Skeletal muscle tissue (tissue), 4 donors: ENCODE data around the gene UBE2H. TPM values are rescaled to one million over a fixed set of nuclear protein-coding genes. Genes with fewer than 3 reads are reported as not detected.
"Not testable (repeated sequence)": the region's sequence is repeated elsewhere in the genome, so short reads cannot be mapped to it uniquely, and the experiment has no call there.

Experiments used
- H3K27ac ChIP-seq: one replicate; pipeline ENCODE4 v1.7.0; 2013; ENCODE audit warnings: mild to moderate bottlenecking, low read depth, low read length, inconsistent platforms
- H3K27me3 ChIP-seq, 3 donors: one replicate each; pipeline ENCODE4 v1.7.0; 2013; ENCODE audit warnings: low read length in 3 of 3; ENCODE audit not compliant: control insufficient read depth in 3 of 3, insufficient read depth in 3 of 3
- H3K36me3 ChIP-seq, 3 donors: one replicate each; pipeline ENCODE4 v1.7.0; 2013; ENCODE audit warnings: low read length in 3 of 3; ENCODE audit not compliant: control insufficient read depth in 3 of 3, insufficient read depth in 3 of 3
- H3K4me1 ChIP-seq, 3 donors: one replicate each; pipeline ENCODE4 v1.7.0; 2013; ENCODE audit warnings: low read length in 3 of 3, mild to moderate bottlenecking in 3 of 3; ENCODE audit not compliant: control insufficient read depth in 3 of 3, insufficient read depth in 3 of 3
- H3K4me3 ChIP-seq, 3 donors: one replicate each; pipeline ENCODE4 v1.7.0; 2013; ENCODE audit warnings: low read length in 3 of 3
- H3K9ac ChIP-seq, 3 donors: one replicate each; pipeline ENCODE4 v1.7.0; 2013; ENCODE audit warnings: low read length in 3 of 3, mild to moderate bottlenecking in 3 of 3, moderate library complexity in 2 of 3, low read depth in 1 of 3
- H3K9me3 ChIP-seq, 3 donors: one replicate each; pipeline ENCODE4 v1.7.0; 2013; ENCODE audit warnings: low read length in 3 of 3; ENCODE audit not compliant: control insufficient read depth in 3 of 3
- total RNA-seq: library from RNA; depleted of rRNA; stranded (reverse); fragments of >200 nt; gene quantifications from one replicate; pipeline ENCODE4 v1.2.3, GENCODE V29; 2014
- donor health status: Osteomylitis.

UBE2H gene
- total RNA-seq, 1 donor from 2014 or later = 61.6 TPM

GRCh38 chr7:129898502-129899160, 54.1 kb downstream of the UBE2H start:
- H3K27ac ChIP-seq = peak overlapping the region; percentile 61
- H3K36me3 ChIP-seq = peaks cover 0 to 2% (median 0%) of the 10 kb centered on the region in 3 donors

GRCh38 chr7:129898007-129898406, 54.8 kb downstream of the UBE2H start:
- H3K9me3 ChIP-seq = no peaks in the 10 kb centered on the region
- H3K4me3 ChIP-seq = no peak overlapping the region
- H3K9ac ChIP-seq = no peak overlapping the region
- H3K36me3 ChIP-seq = peaks cover 0 to 2% (median 0%) of the 10 kb centered on the region in 3 donors
- H3K27ac ChIP-seq = peak overlapping the region; percentile 61
- H3K27me3 ChIP-seq = no peaks in the 10 kb centered on the region
- H3K4me1 ChIP-seq = peaks cover 9 to 24% (median 24%) of the 10 kb centered on the region in 3 donors

More at GRCh38 chr7:129898502-129899160, 54.1 kb downstream of the UBE2H start:
- Histone ChIP-seq H3K9me3 (no peaks in the 10 kb centered on the region), H3K4me1 (peaks cover 9 to 26% (median 24%) of the 10 kb centered on the region in 3 donors), H3K9ac (no peak overlapping the region), H3K4me3 (no peak overlapping the region), H3K27me3 (no peaks in the 10 kb centered on the region)

GRCh38 chr7:129896568-129897382, 56.0 kb downstream of the UBE2H start:
- Histone ChIP-seq H3K4me1 (peaks cover 9 to 24% (median 24%) of the 10 kb centered on the region in 3 donors), H3K27me3 (no peaks in the 10 kb centered on the region), H3K27ac (no peak overlapping the region), H3K9ac (no peak overlapping the region), H3K4me3 (no peak overlapping the region), H3K36me3 (peaks cover 0 to 2% (median 0%) of the 10 kb centered on the region in 3 donors), H3K9me3 (no peaks in the 10 kb centered on the region)

GRCh38 chr7:129894184-129894583, 58.6 kb downstream of the UBE2H start:
- not testable (repeated sequence) for H3K27me3 ChIP-seq, H3K27ac ChIP-seq
- peaks cover 9 to 23% (median 22%) of the 10 kb centered on the region in 3 donors for H3K4me1 ChIP-seq

GRCh38 chr7:129890090-129890489, 62.7 kb downstream of the UBE2H start:
- Histone ChIP-seq H3K27ac (no peak overlapping the region), H3K4me1 (peaks cover 5 to 8% (median 6%) of the 10 kb centered on the region in 3 donors)

More at GRCh38 chr7:129894184-129894583, 58.6 kb downstream of the UBE2H start:
- not testable (repeated sequence) for H3K9me3 ChIP-seq, H3K36me3 ChIP-seq, H3K9ac ChIP-seq, H3K4me3 ChIP-seq

GRCh38 chr7:129889133-129889844, 63.5 kb downstream of the UBE2H start:
- no peak overlapping the region for H3K27ac ChIP-seq
- H3K9ac ChIP-seq = no peak overlapping the region
- H3K27me3 ChIP-seq = no peaks in the 10 kb centered on the region
- H3K36me3 ChIP-seq = no peaks in the 10 kb centered on the region
- no peak overlapping the region for H3K4me3 ChIP-seq
- H3K4me1 ChIP-seq = peaks cover 3 to 6% (median 5%) of the 10 kb centered on the region in 3 donors
- no peaks in the 10 kb centered on the region for H3K9me3 ChIP-seq

More at GRCh38 chr7:129890090-129890489, 62.7 kb downstream of the UBE2H start:
- Histone ChIP-seq H3K27me3 (no peaks in the 10 kb centered on the region), H3K9me3 (no peaks in the 10 kb centered on the region), H3K9ac (no peak overlapping the region), H3K4me3 (no peak overlapping the region), H3K36me3 (no peaks in the 10 kb centered on the region)

- H3K9me3 ChIP-seq = no peaks in the 10 kb centered on the region
- H3K27me3 ChIP-seq = no peaks in the 10 kb centered on the region
- no peak overlapping the region for H3K27ac ChIP-seq
- no peaks in the 10 kb centered on the region for H3K36me3 ChIP-seq
- no peak overlapping the region for H3K4me3 ChIP-seq
- no peak overlapping the region for H3K9ac ChIP-seq
- H3K4me1 ChIP-seq = peaks cover 3 to 6% (median 5%) of the 10 kb centered on the region in 3 donors
Measured at GRCh38 chr7:129887865-129888264, 64.9 kb downstream of the UBE2H start.

GRCh38 chr7:129886818-129887186, 66.0 kb downstream of the UBE2H start:
- Histone ChIP-seq H3K9me3 (no peaks in the 10 kb centered on the region), H3K9ac (no peak overlapping the region), H3K36me3 (no peaks in the 10 kb centered on the region), H3K27ac (no peak overlapping the region), H3K27me3 (no peaks in the 10 kb centered on the region), H3K4me1 (peaks cover 3 to 6% (median 5%) of the 10 kb centered on the region in 3 donors), H3K4me3 (no peak overlapping the region)

- H3K4me1 ChIP-seq = peaks cover 3 to 6% (median 5%) of the 10 kb centered on the region in 3 donors
- no peak overlapping the region for H3K27ac ChIP-seq
Measured at GRCh38 chr7:129886167-129886817, 66.5 kb downstream of the UBE2H start.

More at GRCh38 chr7:129886167-129886817, 66.5 kb downstream of the UBE2H start:
- no peaks in the 10 kb centered on the region for H3K36me3 ChIP-seq
- no peaks in the 10 kb centered on the region for H3K27me3 ChIP-seq
- H3K9ac ChIP-seq = no peak overlapping the region
- no peaks in the 10 kb centered on the region for H3K9me3 ChIP-seq
- H3K4me3 ChIP-seq = no peak overlapping the region
